Stimulated activated CD4-positive, alpha-beta T cell treated with anti-CD3 and anti-CD28 coated beads, Interleukin-1b, Interleukin-23, amount 100 ng/mL, for 24 hours (primary cell): ENCODE results near the gene OTUD6A.

ENCODE experiments used
- DNase-seq, 4 experiments: peaks; one replicate each; pipeline ENCODE4 v3.0.0-alpha.2; 2020; ENCODE audit warnings: low read depth in 4 of 4, low spot score in 1 of 4

Gene OTUD6A, protein sequence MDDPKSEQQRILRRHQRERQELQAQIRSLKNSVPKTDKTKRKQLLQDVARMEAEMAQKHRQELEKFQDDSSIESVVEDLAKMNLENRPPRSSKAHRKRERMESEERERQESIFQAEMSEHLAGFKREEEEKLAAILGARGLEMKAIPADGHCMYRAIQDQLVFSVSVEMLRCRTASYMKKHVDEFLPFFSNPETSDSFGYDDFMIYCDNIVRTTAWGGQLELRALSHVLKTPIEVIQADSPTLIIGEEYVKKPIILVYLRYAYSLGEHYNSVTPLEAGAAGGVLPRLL

DNA sequence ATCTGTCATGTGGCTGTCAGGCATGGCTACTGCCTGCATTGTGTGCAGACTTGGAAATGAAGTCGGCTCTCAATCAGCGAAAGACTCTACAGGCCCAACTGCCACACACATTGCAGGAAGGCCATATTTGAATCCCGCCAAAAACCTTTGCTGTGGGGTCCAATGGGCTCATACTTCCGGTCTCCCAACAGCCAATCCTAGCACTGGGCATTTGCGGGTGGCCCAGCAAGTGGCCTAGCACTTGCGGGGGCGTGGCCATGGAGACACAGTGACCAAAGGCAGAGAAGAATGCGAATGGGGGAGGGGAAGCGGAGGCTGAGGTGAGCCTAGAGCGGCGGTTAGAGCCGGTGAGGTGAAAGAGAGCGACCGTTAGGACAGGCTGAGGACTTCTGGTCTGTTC, at the start of gene OTUD6A:
Gene OTUD6A, plus strand, starts transcription at position 382 of the 400 bp plus-strand sequence. CDS start 68 bp downstream, outside the sequence.
- DNase-seq: no peak

DNA sequence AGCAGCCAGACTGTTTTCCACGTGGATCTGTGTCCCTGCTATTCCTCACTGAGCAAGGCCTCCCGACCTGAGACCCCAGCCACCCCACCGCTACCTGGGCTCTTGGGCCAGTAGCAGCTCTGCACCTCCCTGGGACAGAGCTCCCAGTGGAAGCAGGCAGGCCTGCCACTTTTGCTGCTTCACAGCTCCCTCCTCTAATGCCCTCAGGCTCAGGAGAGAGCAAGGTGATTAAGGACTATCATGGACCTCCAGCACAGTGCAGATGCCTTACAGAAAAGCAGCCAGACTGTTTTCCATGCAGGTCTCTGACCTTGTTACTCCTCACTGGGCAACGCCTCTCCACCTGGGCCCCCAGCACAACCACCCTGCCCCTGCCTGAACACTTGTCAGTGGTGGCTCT, 49.5 kb upstream of the OTUD6A start:
- no peak for DNase-seq

DNA sequence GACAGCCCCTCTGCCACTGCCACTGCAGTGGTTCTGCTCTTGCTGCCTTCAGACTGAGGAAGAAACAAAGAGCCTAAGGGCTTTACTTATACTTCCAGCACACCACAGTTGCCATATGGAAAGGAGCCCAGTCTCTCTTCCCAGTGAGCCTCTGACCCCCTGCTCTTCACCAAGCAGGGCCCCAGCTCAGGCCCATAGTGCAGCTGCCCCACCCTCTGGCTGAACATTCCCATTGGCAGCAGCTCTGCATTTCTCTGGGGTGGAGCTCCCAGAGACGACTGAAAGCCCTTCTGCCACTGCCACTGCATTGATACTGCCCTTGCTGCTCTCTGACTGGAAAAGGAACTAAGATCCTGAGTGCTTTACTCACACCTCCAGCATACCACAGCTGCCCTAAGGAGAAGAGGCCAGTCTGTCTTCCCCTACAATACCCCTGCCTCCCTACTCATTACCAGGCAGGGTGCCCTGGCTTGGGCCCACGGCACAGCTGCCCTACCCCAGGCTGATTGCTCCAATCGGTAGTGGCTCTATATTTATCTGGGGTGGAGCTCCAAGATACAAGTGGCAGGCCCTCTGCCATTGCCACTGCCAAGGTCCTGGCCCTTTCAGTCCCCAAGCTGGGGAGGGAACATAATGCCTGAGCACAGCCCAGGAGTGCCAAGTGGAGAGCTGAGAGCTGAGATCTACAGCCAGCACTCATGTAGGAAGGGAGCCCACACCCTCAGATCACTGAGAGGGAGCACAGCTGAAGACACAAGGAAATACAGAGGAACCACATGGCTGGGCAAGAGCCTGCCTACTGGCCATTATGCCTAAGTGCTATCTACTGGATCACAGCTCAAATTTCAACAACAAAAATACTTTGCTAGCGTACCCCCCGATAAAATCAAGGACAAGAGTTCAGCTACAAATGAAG, 48.5 kb upstream of the OTUD6A start:
- no peak for DNase-seq

DNA sequence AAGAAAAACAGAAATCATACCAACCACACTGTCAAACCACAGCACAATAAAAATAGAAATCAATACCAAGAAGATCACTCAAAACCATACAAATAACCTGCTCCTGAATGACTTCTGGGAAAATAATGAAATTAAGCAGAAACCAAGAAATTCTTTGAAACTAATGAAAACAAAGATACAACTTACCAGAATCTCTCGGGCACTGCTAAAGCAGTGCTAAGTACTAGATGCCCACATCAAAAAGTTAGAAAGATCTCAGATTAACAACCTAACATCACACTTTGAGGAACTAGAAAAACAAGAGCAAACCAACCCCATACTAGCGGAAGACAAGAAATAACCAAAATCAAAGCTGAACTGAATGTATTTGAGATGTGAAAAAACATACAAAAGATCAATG, 45.7 kb upstream of the OTUD6A start:
- no peak for DNase-seq

DNA sequence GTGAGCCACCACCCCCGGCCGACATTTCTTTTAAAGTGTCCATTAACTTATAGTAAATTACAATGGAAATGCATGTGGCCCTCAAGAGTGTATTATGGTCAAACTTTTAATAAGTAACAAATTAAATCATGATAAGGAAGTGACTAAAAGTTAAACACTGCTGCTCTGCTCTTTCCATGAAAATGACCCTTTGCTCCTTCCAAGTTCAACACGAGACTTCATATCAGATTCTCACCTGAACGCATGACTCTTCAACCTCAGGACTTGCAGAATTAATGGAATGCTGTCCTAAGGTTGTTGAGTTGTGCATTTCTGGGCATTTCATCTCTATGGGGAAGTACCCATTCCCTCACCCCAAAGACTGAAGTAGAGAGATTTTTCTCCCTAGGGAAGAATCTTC, 39.6 kb upstream of the OTUD6A start:
- DNase-seq: no peak

DNA sequence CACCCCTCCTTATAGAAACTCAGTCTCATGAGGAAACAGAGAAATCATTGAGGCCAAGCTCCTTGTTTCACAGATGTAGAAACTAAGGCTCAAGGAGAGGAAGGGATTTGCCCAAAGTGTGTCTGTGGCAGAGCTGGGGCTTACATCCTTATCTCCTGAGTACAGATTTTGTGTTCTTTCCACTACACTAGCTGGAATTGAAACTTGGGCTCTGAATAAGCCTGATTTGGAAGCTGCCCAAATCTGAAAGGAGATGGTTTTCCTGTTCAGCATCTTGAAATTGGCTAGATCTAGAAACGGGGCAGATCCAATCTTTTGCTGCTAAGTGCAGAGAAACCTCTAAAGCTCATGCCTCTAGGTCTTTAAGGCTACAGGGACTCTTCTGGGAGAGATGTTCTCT, 36.8 kb upstream of the OTUD6A start:
- no peak for DNase-seq

DNA sequence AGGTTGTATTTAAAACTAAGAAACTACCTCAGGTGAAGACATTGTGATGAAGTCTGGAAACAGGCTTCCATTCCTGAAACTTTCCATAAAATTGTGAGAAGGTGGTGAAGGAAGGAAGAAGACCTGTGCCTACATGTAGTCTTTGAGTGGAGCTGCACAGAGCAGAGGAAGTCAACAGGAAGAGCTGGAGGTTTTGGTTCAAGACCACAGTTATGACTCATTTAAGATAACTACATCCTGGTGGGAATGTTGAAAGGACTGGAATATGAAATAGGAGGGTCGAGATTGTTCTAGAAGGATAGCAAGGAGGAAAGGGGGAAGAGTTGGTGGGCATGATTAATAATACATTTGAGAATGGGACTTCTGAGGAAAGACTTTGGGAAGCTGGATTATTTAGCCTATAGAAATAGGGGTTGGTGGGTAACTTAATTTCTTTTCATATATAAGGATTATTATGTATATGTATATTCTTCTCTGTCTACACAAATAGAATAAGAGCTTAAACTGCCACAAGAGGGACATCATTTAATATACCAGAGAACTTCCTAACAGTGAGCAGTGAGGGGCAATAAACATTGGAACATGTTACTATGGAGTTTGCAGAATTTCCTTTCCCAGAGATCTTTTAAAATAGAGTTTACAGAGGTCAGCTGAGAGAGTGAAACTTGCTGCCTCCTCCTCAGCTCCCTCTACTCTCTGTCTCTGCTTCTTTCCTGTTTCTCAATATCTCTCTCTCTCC, 36.0 kb upstream of the OTUD6A start:
- no peak for DNase-seq

DNA sequence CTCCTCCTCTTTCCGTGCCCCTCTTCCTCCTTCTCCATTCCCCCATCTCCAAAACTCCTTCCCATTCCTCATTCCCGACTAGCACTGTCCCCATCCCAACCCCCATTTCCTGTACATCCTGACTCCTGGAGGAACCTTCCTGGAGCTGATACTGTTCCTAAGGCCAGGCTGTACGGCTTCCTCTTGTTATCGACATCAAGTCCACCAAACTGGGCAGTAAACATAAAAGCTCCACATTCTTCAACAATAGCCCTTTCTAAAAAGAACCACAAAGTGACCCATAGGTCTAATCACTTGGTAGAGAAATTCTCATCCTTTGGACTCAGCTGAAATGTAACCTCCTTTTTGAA, 35.4 kb upstream of the OTUD6A start:
- no peak for DNase-seq

DNA sequence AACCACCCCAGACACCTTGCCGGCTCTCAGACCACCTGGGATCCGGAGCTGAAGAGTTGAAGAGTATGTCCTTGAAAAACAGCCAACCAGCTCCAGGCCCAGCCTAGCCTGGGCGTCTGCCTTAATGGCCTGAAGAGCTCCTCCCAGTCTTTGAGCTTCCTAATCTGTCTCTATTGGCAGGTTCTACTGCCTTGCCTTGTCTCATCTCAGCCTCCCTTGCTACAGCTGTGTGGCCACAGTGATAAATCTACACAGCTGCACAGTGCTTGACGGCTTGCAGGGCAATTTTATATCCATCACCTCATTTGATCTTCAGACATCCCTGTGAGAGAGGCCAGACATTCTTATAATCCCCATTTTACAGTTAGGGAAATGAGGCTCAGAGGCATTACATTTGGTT, 32.4 kb upstream of the OTUD6A start:
- no peak for DNase-seq

DNA sequence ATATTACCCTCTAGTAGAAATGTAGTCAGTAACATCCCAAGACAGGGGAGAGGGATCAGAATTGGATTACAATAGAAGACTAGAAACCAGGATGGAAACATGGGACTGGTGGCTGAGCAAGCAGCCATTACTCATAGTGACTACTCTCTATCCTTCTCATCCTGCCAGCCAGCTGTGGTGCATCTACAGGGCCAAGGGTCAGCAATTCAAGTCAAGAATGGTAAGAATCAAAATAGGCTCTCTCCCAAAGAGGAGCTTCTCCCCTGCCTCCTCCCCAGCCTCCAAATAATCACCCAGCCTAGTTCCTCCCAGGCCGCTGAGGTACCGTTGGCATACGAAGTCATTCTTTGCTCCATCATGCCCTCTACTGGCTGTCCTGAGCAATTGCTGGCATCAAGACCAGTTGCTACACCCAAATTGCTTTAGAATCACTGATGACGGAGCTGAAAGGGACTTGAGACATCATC, 31.9 kb upstream of the OTUD6A start:
- DNase-seq: peak in 3 of 4 experiments; percentile 1 to 9 (median 4)

DNA sequence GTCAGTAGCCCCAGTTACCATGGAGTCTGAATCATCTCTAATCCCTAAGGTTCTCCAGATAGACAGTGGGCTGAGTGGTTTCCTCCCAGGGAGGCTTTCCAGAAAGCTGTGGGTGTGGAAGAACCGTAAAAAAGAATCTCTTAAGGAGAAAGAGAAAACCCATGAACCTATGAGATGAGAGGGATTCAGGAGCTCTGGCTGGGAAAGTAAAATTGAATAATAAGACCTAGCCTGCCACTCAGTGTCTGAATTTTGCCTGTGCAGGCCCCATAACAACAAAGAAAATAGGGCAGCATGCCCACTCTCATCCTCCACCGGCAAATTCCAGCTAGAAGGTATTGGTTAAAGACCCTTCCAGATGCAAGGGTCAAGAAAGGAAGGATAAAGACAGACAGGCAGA, 29.5 kb upstream of the OTUD6A start:
- no peak for DNase-seq

DNA sequence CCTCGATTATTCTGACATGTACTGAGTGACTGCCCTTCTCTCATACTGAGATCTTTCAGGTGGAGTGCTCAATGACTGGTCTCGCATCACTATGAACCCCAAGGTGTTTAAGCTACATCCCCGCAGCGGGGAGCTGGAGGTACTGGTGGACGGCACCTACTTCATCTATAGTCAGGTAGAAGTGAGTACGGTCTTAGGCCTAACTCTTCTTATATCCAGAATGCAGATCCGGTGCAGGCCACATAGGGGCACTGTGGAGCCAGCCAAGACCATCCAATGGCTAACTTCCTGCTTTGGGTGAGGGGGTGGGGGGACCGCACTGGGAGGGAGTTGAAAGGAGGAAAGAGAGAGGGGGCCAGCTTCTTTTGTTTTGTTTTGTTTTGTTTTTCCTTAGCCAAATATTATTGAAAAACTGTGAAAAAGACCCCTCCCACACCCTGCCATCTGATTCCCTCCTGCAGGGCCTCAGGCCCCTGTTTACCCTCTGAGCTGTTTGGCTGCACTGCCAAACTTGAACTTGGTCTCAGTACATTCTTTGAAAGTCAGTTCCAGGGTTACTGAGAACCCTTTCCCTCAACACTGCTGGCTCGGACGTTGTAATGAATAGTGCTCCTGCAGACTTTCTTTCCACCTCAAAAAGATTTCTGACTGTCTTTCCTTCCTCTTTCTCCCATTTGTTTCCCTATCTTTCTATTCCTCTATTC, 28.8 kb upstream of the OTUD6A start:
- DNase-seq: peak in 1 of 4 experiments; percentile 7

DNA sequence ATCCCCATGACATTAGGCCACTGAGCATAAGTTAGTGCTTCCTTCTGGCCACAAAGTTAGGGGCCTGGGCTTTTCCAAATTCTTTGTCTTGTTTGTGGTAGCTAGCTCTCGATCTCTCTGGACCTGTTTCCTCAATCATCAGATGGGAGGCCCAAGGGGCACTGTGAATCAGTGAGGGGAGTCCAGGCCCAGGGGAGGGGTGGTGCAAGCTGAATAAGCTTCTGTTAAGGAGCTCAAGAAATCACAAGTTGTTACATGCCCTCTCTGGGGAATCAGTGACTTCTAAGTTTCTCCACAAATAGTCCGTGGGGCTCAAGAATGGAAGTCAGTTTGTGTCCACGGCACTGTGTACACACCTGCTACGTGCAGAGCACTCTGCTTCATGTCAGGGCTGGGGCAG, 27.6 kb upstream of the OTUD6A start:
- no peak for DNase-seq

DNA sequence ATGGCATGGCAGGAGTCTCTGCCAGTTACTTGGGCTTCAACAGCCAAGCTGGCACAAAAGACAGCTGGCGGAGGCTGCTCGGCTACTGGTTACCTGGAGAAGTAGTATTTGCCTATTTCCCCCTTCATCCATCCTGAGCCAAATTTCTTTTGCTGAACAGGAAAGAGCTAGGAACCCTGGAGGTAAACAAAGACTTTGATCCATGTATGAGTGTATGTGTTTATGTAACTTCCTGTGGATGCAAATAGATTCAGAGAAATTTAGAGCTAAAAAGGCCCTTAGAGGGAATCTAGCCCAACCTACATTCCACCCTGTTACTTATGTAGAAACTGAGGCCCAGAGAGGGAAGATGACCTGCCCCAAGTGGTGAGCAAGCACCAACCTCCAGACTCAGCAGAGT, 23.7 kb upstream of the OTUD6A start:
- no peak for DNase-seq

DNA sequence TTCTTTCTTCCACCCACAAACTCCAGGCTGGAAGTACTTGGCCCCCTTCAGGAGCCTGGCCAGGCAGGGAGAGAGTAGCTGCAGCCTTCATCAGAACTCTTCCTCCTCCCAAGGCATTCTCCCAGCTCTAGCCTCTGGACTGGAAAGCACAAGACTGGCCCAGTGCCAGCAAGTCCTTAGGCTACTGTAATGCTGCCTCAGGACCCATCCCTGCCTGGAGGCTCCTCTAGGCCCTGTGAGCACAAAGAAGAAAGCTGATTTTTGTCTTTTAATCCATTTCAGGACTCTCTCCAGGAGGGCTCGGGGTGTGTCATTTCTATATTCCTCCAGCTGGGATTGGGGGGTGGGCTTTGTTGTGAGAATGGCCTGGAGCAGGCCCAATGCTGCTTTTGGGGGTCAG, 23.3 kb upstream of the OTUD6A start:
- DNase-seq: no peak

DNA sequence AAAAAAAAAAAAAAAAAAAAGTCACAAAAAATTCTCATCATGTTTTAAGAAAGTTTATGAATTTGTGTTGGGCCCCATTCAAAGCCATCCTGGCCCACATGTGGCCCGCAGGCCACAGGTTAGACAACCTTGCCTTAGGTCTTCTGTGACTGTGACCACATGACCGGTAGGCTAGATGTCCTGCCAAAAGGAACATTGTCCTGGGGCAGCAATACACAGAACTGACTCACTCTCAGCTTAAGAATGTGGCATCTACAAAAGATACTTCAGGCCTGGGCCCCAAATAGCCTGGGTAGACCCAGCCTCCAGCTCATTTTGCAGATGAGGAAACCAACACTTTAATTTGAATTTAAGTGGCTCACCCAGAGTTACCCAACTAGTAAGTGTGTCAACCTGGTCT, 22.5 kb upstream of the OTUD6A start:
- DNase-seq: no peak

DNA sequence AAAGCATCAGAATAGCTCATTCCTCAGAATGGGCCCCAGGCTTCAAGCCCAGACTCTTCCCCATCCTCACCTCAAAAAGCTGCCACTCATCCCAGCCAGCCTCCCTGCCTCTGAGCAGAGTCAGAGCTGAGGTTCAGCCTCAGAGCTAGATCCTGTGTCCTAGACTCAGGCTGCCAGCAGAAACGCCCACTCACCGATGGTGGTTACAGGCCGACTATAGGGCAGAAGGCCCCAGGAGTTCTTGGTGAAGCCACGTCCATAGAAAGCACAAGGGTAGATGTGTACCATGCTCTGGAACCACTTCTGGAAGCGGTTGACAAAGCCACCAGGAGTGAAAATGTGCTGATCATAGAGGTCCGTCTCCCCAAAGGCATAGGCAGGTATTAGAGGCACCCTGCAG, 20.3 kb upstream of the OTUD6A start:
- no peak for DNase-seq

DNA sequence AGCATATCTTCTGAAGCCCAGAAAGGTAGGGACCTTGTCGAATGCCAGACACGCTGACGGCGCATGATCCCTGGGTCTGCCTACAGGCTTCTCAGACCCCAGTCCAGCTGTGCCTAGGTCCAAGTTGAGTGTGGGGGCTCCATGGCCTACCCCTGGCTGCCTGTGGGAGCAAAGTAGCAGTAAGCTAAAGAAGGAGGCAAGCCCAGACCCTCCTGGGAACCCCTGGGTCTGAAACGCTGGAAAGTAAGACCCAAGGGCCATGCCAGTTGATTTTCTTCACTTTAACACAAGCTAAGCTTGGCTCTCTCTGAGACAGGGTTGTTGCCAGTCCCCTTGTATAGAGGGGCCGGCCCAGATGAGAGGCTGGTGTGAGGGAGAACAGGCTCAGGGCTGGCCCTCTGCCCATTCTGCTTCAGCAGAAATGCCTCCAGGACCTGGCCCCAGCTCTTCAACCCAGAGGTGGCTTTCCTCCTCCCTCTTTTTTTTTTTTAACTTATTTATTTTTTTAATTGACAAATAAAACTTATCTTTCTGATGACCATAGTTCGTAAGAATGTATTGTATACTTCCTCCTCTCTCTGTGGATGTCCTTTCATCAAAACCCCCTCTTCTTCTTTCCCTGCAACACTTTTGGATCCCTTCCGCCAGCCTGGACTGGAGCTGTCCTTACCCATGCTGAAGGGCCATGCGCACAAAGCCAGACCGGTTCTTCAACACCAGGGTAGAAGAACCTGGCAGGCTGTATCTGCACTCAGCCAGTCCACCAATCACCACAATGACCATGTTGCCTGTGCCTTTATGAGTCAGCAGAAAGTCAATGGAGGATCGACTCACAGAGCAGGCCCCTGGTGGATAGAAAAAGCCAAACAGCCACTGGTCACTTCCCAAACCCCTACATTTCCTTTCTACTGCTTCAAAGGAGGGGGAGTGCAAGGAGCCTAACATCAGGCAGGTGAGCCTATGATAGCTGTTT, 19.6 kb upstream of the OTUD6A start:
- no peak for DNase-seq

DNA sequence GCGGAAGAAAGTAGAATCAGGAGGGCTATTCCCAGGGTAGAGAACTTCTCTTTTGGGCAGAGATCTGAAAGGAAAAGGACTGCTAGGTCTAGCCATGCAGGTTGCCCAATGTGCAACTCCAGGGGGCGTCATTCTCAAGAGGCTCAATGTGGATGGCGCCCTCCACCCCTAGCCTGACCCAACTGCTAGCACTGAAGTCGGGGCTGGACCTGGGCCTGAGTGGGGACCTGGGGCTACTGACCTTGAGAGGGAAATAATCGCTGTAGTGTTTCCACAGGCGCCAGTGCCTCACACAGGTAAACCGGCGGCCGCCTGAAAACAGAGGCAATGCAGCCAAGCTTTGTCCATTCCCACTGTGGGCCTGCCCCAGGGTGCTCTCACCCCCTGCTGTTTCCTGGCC, 18.6 kb upstream of the OTUD6A start:
- DNase-seq: no peak
